WERI-Rb-1 (cell line): ENCODE measurements around the gene RNF144B.

Source experiments
- DNase-seq: peaks from one replicate; pipeline ENCODE4 v3.0.0-alpha.2; 2020
- H3K27ac ChIP-seq: fragments of 250-450 bp; sonication (Bioruptor Pico); 2 replicates; pipeline ENCODE4 v1.5.1; 2020; ENCODE audit warnings: mild to moderate bottlenecking, moderate library complexity
- H3K27me3 ChIP-seq: fragments of 250-450 bp; sonication (Bioruptor Pico); 2 replicates; pipeline ENCODE4 v1.5.1; 2021; ENCODE audit warnings: mild to moderate bottlenecking, low read depth, moderate library complexity; ENCODE audit not compliant: insufficient read depth, severe bottlenecking
- H3K36me3 ChIP-seq: fragments of 250-450 bp; sonication (Bioruptor Pico); 2 replicates; pipeline ENCODE4 v1.5.1; 2020; ENCODE audit warnings: mild to moderate bottlenecking, moderate library complexity
- H3K4me3 ChIP-seq: 2 replicates; pipeline ENCODE4 v1.5.1; 2011; ENCODE audit warnings: low read depth, mild to moderate bottlenecking, control low read depth, low read length
- H3K9me3 ChIP-seq: fragments of 250-450 bp; sonication (Bioruptor Pico); 2 replicates; pipeline ENCODE4 v1.5.1; 2021; ENCODE audit warnings: mild to moderate bottlenecking, moderate library complexity; ENCODE audit not compliant: severe bottlenecking
- CTCF ChIP-seq: IDR thresholded peaks from 2 replicates; pipeline ENCODE4 v1.5.1; 2011; ENCODE audit warnings: low read depth, mild to moderate bottlenecking, control low read depth, inconsistent platforms, low read length

The RNF144B gene

GRCh38 chr6:18500921-18501662 is 113.9 kb downstream of the RNF144B start:
- no peak overlapping the region for H3K27ac ChIP-seq
- H3K4me3 ChIP-seq, result no peak overlapping the region

GRCh38 chr6:18501663-18502013 is 114.5 kb downstream of the RNF144B start:
- TF ChIP-seq CTCF, result no peak
- H3K27ac ChIP-seq, result no peak overlapping the region
- H3K27me3 ChIP-seq, result no peaks in the 10 kb centered on the region
- H3K9me3 ChIP-seq, result no peaks in the 10 kb centered on the region
- H3K4me3 ChIP-seq, result no peak overlapping the region
- no peaks in the 10 kb centered on the region for H3K36me3 ChIP-seq
- no peak for DNase-seq

More at GRCh38 chr6:18500921-18501662, 113.9 kb downstream of the RNF144B start:
- Histone ChIP-seq H3K9me3 (no peaks in the 10 kb centered on the region), H3K27me3 (no peaks in the 10 kb centered on the region), H3K36me3 (no peaks in the 10 kb centered on the region)
- no peak for TF ChIP-seq CTCF
- no peak for DNase-seq

GRCh38 chr6:18503206-18503592 is 116.0 kb downstream of the RNF144B start:
- Histone ChIP-seq H3K36me3 (no peaks in the 10 kb centered on the region), H3K4me3 (no peak overlapping the region)
- no peak for TF ChIP-seq CTCF

GRCh38 chr6:18503593-18504231 is 116.6 kb downstream of the RNF144B start:
- TF ChIP-seq CTCF, result peak; percentile 98
- Histone ChIP-seq H3K36me3 (no peaks in the 10 kb centered on the region), H3K27me3 (no peaks in the 10 kb centered on the region), H3K9me3 (no peaks in the 10 kb centered on the region), H3K27ac (no peak overlapping the region), H3K4me3 (peak overlapping the region; percentile 38)
- DNase-seq, result peak; percentile 76

More at GRCh38 chr6:18503206-18503592, 116.0 kb downstream of the RNF144B start:
- Histone ChIP-seq H3K27ac (no peak overlapping the region), H3K9me3 (no peaks in the 10 kb centered on the region), H3K27me3 (no peaks in the 10 kb centered on the region)
- DNase-seq, result no peak

GRCh38 chr6:18504232-18504596 is 117.1 kb downstream of the RNF144B start:
- no peak for DNase-seq
- H3K4me3 ChIP-seq, result no peak overlapping the region
- H3K27me3 ChIP-seq, result no peaks in the 10 kb centered on the region
- H3K9me3 ChIP-seq, result no peaks in the 10 kb centered on the region
- H3K27ac ChIP-seq, result no peak overlapping the region
- TF ChIP-seq CTCF, result no peak
- no peaks in the 10 kb centered on the region for H3K36me3 ChIP-seq
